ENCODE results near the gene TUBGCP6.

DNA sequence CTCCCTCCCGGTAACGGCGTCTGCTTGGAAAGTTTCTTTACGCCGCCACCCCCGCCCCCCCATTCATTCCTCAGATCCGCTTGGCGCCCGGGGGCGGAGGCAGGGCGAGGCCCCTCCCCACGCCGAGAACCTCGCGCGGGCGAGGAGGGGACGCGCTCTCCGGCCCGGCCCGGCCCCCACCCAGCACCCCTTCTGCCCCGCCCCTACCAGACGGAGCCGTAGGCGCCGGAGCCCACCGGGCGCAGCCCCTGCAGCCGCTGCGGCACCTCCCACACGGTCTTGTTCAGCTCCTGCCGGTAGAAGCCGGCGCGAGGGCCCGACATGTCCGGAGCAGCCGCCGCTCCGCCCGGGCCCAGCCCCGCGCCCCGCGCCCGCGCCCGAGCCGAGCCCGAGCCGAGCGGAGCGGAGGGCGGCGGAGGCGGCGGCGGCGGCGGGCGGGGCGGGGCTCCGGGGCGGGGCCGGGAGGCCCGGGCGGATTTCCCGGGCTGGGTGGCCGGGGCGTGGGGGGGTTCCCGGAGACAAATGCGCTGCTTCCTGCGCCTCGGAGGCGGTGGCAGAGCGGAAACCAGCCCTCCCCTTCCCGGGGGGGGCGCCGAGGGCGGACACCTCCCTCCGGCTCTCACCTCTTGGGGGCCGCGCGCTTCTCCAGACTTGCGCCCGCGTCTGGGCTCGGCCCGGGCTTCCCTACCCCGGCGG, 25.3 kb upstream of the TUBGCP6 start, which contains the start of gene MAPK11:
- TF ChIP-seq, protein P1, sequence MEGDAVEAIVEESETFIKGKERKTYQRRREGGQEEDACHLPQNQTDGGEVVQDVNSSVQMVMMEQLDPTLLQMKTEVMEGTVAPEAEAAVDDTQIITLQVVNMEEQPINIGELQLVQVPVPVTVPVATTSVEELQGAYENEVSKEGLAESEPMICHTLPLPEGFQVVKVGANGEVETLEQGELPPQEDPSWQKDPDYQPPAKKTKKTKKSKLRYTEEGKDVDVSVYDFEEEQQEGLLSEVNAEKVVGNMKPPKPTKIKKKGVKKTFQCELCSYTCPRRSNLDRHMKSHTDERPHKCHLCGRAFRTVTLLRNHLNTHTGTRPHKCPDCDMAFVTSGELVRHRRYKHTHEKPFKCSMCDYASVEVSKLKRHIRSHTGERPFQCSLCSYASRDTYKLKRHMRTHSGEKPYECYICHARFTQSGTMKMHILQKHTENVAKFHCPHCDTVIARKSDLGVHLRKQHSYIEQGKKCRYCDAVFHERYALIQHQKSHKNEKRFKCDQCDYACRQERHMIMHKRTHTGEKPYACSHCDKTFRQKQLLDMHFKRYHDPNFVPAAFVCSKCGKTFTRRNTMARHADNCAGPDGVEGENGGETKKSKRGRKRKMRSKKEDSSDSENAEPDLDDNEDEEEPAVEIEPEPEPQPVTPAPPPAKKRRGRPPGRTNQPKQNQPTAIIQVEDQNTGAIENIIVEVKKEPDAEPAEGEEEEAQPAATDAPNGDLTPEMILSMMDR (IDR thresholded peaks at IDR 0.05; ENCODE audit: low read depth, low read length) = no peak
- TF ChIP-seq, protein P2, sequence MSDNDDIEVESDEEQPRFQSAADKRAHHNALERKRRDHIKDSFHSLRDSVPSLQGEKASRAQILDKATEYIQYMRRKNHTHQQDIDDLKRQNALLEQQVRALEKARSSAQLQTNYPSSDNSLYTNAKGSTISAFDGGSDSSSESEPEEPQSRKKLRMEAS (IDR thresholded peaks at IDR 0.05; ENCODE audit: low read depth, low read length) = no peak
